GM12865 (cell line): ENCODE results near the gene PRUNE2.

Experiments
- DNase-seq: peaks from one replicate; pipeline ENCODE4 v3.0.0; 2010; ENCODE audit warnings: low read depth
- H3K4me3 ChIP-seq: 2 replicates; pipeline ENCODE4 v1.5.1; 2011; ENCODE audit warnings: mild to moderate bottlenecking, low read depth, low read length, control low read depth
- CTCF ChIP-seq: IDR thresholded peaks from 2 replicates; pipeline ENCODE4 v1.5.1; 2011; ENCODE audit warnings: low read length, control low read depth, low read depth, inconsistent platforms; ENCODE audit not compliant: insufficient read depth; ENCODE audit errors: missing control alignments

Gene PRUNE2

GRCh38 chr9:76808636-76809035, 97.3 kb downstream of the PRUNE2 start:
- no peak overlapping the region for H3K4me3 ChIP-seq
- DNase-seq, result no peak
- TF ChIP-seq CTCF, result no peak

GRCh38 chr9:76803762-76804161, 102.2 kb downstream of the PRUNE2 start:
- DNase-seq, result no peak
- H3K4me3 ChIP-seq, result no peak overlapping the region
- no peak for TF ChIP-seq CTCF

GRCh38 chr9:76803083-76803482, 102.8 kb downstream of the PRUNE2 start:
- DNase-seq, result no peak

GRCh38 chr9:76800901-76801300, 105.0 kb downstream of the PRUNE2 start:
- no peak for TF ChIP-seq CTCF
- H3K4me3 ChIP-seq, result no peak overlapping the region
- DNase-seq, result no peak

More at GRCh38 chr9:76803083-76803482, 102.8 kb downstream of the PRUNE2 start:
- no peak overlapping the region for H3K4me3 ChIP-seq
- no peak for TF ChIP-seq CTCF

GRCh38 chr9:76799473-76799872, 106.4 kb downstream of the PRUNE2 start:
- no peak for TF ChIP-seq CTCF
- no peak overlapping the region for H3K4me3 ChIP-seq
- no peak for DNase-seq

- no peak for TF ChIP-seq CTCF
- DNase-seq, result peak; percentile 2
- H3K4me3 ChIP-seq, result no peak overlapping the region
Observed at GRCh38 chr9:76798527-76798926, 107.4 kb downstream of the PRUNE2 start.

- no peak for TF ChIP-seq CTCF
- H3K4me3 ChIP-seq, result no peak overlapping the region
- no peak for DNase-seq
Observed at GRCh38 chr9:76796296-76796695, 109.6 kb downstream of the PRUNE2 start.
